Activated CD8-positive, alpha-beta T cell treated with anti-CD3 and anti-CD28 coated beads, Interleukin-2, amount 10 ng/mL, durations not matched to agents 7 days and 5 days (primary cell): ENCODE measurements around the gene PECR. TPM values are rescaled to one million over a fixed set of nuclear protein-coding genes. Genes with fewer than 3 reads are reported as not detected.

Experiments
- ATAC-seq: fragments of 150-1000 bp; cut with Tn5 transposase; one replicate; pipeline ENCODE4 v1.10.0; 2021; ENCODE audit warnings: moderate library complexity
- CTCF ChIA-PET: fragments of 350-600 bp; sonication (Branson Sonifier 250); formaldehyde crosslinking; loops from one replicate; lab custom pipeline; 2021; ENCODE audit warnings: antibody characterized with exemption; lab: Charles Lee
- POLR2A ChIA-PET: fragments of 350-600 bp; sonication (Branson Sonifier 250); formaldehyde crosslinking; loops from one replicate; lab custom pipeline; 2021; ENCODE audit warnings: antibody characterized with exemption; lab: Charles Lee
- DNase-seq: peaks from one replicate; pipeline ENCODE4 v3.0.0-alpha.2; 2020
- H3K27ac Mint-ChIP-seq: one replicate; pipeline ENCODE4 v1.8.0; 2021; ENCODE audit warnings: mild to moderate bottlenecking, mixed read lengths
- H3K27me3 Mint-ChIP-seq: one replicate; pipeline ENCODE4 v1.8.0; 2021; ENCODE audit warnings: low read depth, mixed read lengths
- H3K36me3 Mint-ChIP-seq: one replicate; pipeline ENCODE4 v1.8.0; 2021; ENCODE audit warnings: low read depth, mixed read lengths
- H3K4me1 Mint-ChIP-seq: one replicate; pipeline ENCODE4 v1.8.0; 2021; ENCODE audit warnings: low read depth, mixed read lengths
- H3K4me3 Mint-ChIP-seq: one replicate; pipeline ENCODE4 v1.8.0; 2021; ENCODE audit warnings: mild to moderate bottlenecking, mixed read lengths
- H3K9me3 Mint-ChIP-seq: one replicate; pipeline ENCODE4 v1.8.0; 2022; ENCODE audit warnings: mixed read lengths; ENCODE audit not compliant: insufficient read depth
- total RNA-seq, 2 experiments: library from RNA; stranded (reverse); gene quantifications; one replicate each; pipeline ENCODE4 v1.2.3, GENCODE V29; 2021

Gene PECR
- total RNA-seq, 2 experiments from 2014 or later: 29.0 to 30.3 TPM

- CTCF ChIA-PET: interaction anchor here (0.7 to 2.1 kb wide), 3 partner anchors 9 to 45 kb away, joined by 4 read pairs; no protein-coding TSS in a partner anchor
- H3K9me3 Mint-ChIP-seq: no peaks in the 10 kb centered on the region
- H3K27ac Mint-ChIP-seq: no peak overlapping the region
Observed at GRCh38 chr2:216104691-216105090, 23.1 kb upstream of the PECR start.

GRCh38 chr2:216103213-216103612, 21.6 kb upstream of the PECR start:
- Mint-ChIP-seq H3K27ac (no peak overlapping the region), H3K4me1 (peaks cover 6% of the 10 kb centered on the region), H3K9me3 (no peaks in the 10 kb centered on the region), H3K36me3 (no peaks in the 10 kb centered on the region), H3K4me3 (no peak overlapping the region), H3K27me3 (no peaks in the 10 kb centered on the region)
- no peak for DNase-seq
- POLR2A ChIA-PET: no interaction called here
- no peak for ATAC-seq
- CTCF ChIA-PET: interaction anchor here (2.1 kb wide), 1 partner anchor 10 kb away, joined by 4 read pairs; no protein-coding TSS in a partner anchor

More at GRCh38 chr2:216104691-216105090, 23.1 kb upstream of the PECR start:
- peaks cover 6% of the 10 kb centered on the region for H3K36me3 Mint-ChIP-seq
- no peak overlapping the region for H3K4me3 Mint-ChIP-seq
- H3K4me1 Mint-ChIP-seq: peaks cover 14% of the 10 kb centered on the region
- H3K27me3 Mint-ChIP-seq: no peaks in the 10 kb centered on the region
- ATAC-seq (no peak), DNase-seq (no peak)
- POLR2A ChIA-PET: interaction anchor here (1.0 kb wide), 1 partner anchor 10 kb away, joined by 5 read pairs; no protein-coding TSS in a partner anchor

GRCh38 chr2:216101109-216101508, 19.5 kb upstream of the PECR start:
- ChIA-PET CTCF (interaction anchor here (0.7 to 2.4 kb wide), 3 partner anchors 9 to 17 kb away, joined by 5 to 7 read pairs (median 6); no protein-coding TSS in a partner anchor), POLR2A (interaction anchor here (1.0 to 1.1 kb wide), 2 partner anchors 11 to 16 kb away, joined by 3 to 4 read pairs; no protein-coding TSS in a partner anchor)
- H3K9me3 Mint-ChIP-seq: no peaks in the 10 kb centered on the region
- H3K27me3 Mint-ChIP-seq: no peaks in the 10 kb centered on the region
- H3K4me3 Mint-ChIP-seq: no peak overlapping the region
- no peaks in the 10 kb centered on the region for H3K36me3 Mint-ChIP-seq
- no peak overlapping the region for H3K27ac Mint-ChIP-seq
- peaks cover 5% of the 10 kb centered on the region for H3K4me1 Mint-ChIP-seq
- ATAC-seq: no peak
- no peak for DNase-seq

- Mint-ChIP-seq H3K27me3 (no peaks in the 10 kb centered on the region), H3K4me1 (no peaks in the 10 kb centered on the region), H3K36me3 (no peaks in the 10 kb centered on the region), H3K27ac (no peak overlapping the region), H3K4me3 (no peak overlapping the region), H3K9me3 (no peaks in the 10 kb centered on the region)
- DNase-seq (no peak), ATAC-seq (no peak)
- ChIA-PET CTCF (interaction anchor here (1.6 kb wide), 1 partner anchor 9 kb away, joined by 3 read pairs; no protein-coding TSS in a partner anchor), POLR2A (no interaction called here)
Observed at GRCh38 chr2:216098421-216099334, 17.1 kb upstream of the PECR start.

GRCh38 chr2:216094701-216095100, 13.1 kb upstream of the PECR start:
- POLR2A ChIA-PET: no interaction called here
- no peak overlapping the region for H3K4me3 Mint-ChIP-seq
- H3K27me3 Mint-ChIP-seq: no peaks in the 10 kb centered on the region
- H3K27ac Mint-ChIP-seq: no peak overlapping the region
- CTCF ChIA-PET: interaction anchor here (1.6 kb wide), 1 partner anchor 15 kb away, joined by 10 read pairs; the partner anchor contains the start of gene XRCC5
- DNase-seq: no peak
- peaks cover 15% of the 10 kb centered on the region for H3K4me1 Mint-ChIP-seq
- H3K36me3 Mint-ChIP-seq: no peaks in the 10 kb centered on the region
- no peaks in the 10 kb centered on the region for H3K9me3 Mint-ChIP-seq
- ATAC-seq: no peak

- no peaks in the 10 kb centered on the region for H3K27me3 Mint-ChIP-seq
- H3K27ac Mint-ChIP-seq: no peak overlapping the region
- no peaks in the 10 kb centered on the region for H3K36me3 Mint-ChIP-seq
- H3K4me1 Mint-ChIP-seq: peaks cover 16% of the 10 kb centered on the region
- POLR2A ChIA-PET: interaction anchor here (2.5 kb wide), 1 partner anchor 17 kb away, joined by 12 read pairs; the partner anchor contains the start of gene XRCC5
- H3K9me3 Mint-ChIP-seq: no peaks in the 10 kb centered on the region
- ATAC-seq: no peak
- CTCF ChIA-PET: interaction anchor here (1.3 to 1.5 kb wide), 5 partner anchors 8 to 69 kb away, joined by 3 to 4 read pairs (median 4); partner anchors contain the start of gene XRCC5
- DNase-seq: no peak
- no peak overlapping the region for H3K4me3 Mint-ChIP-seq
Observed at GRCh38 chr2:216092646-216093045, 11.0 kb upstream of the PECR start.

GRCh38 chr2:216090369-216090786, 8.8 kb upstream of the PECR start:
- ChIA-PET POLR2A (interaction anchor here (0.6 to 1.0 kb wide), 4 partner anchors 8 to 58 kb away, joined by 3 to 4 read pairs (median 3); no protein-coding TSS in a partner anchor), CTCF (interaction anchor here (1.1 to 2.1 kb wide), 3 partner anchors 12 to 32 kb away, joined by 3 to 6 read pairs (median 4); no protein-coding TSS in a partner anchor)
- Mint-ChIP-seq H3K9me3 (no peaks in the 10 kb centered on the region), H3K27me3 (no peaks in the 10 kb centered on the region), H3K36me3 (no peaks in the 10 kb centered on the region), H3K4me1 (peaks cover 19% of the 10 kb centered on the region), H3K4me3 (no peak overlapping the region), H3K27ac (peak overlapping the region; percentile 64)
- no peak for ATAC-seq
- no peak for DNase-seq

- ChIA-PET CTCF (interaction anchor here (6.6 kb wide), 1 partner anchor 23 kb away, joined by 76 read pairs; the partner anchor contains the start of gene XRCC5), POLR2A (no interaction called here)
- no peaks in the 10 kb centered on the region for H3K9me3 Mint-ChIP-seq
- no peak overlapping the region for H3K27ac Mint-ChIP-seq
- no peak for ATAC-seq
- peaks cover 56% of the 10 kb centered on the region for H3K4me1 Mint-ChIP-seq
- H3K27me3 Mint-ChIP-seq: no peaks in the 10 kb centered on the region
- no peak overlapping the region for H3K4me3 Mint-ChIP-seq
- DNase-seq: no peak
- H3K36me3 Mint-ChIP-seq: peaks cover 2% of the 10 kb centered on the region
Observed at GRCh38 chr2:216086207-216086893, 4.7 kb upstream of the PECR start.

GRCh38 chr2:216084547-216084946, 2.9 kb upstream of the PECR start:
- DNase-seq (peak; percentile 49), ATAC-seq (no peak)
- H3K36me3 Mint-ChIP-seq: peaks cover 4% of the 10 kb centered on the region
- H3K27me3 Mint-ChIP-seq: no peaks in the 10 kb centered on the region
- ChIA-PET POLR2A (interaction anchor here (1.2 to 1.8 kb wide), 4 partner anchors 17 to 30 kb away, joined by 3 to 10 read pairs (median 5); partner anchors contain the start of gene XRCC5), CTCF (interaction anchor here (0.8 to 6.6 kb wide), 10 partner anchors 9 to 69 kb away, joined by 3 to 76 read pairs (median 6); partner anchors contain the start of gene XRCC5)
- peaks cover 48% of the 10 kb centered on the region for H3K4me1 Mint-ChIP-seq
- H3K9me3 Mint-ChIP-seq: no peaks in the 10 kb centered on the region
- H3K4me3 Mint-ChIP-seq: peak overlapping the region; percentile 11
- peak overlapping the region; percentile 84 for H3K27ac Mint-ChIP-seq

GRCh38 chr2:216083464-216084281, 2.1 kb upstream of the PECR start:
- Mint-ChIP-seq H3K4me3 (no peak overlapping the region), H3K9me3 (no peaks in the 10 kb centered on the region), H3K4me1 (peaks cover 50% of the 10 kb centered on the region), H3K27me3 (no peaks in the 10 kb centered on the region), H3K27ac (peak overlapping the region; percentile 84), H3K36me3 (peaks cover 6% of the 10 kb centered on the region)
- CTCF ChIA-PET: interaction anchor here (0.8 to 6.6 kb wide), 11 partner anchors 10 to 70 kb away, joined by 3 to 76 read pairs (median 6); partner anchors contain the start of gene XRCC5
- ATAC-seq (no peak), DNase-seq (no peak)
- POLR2A ChIA-PET: interaction anchor here (1.2 to 1.8 kb wide), 4 partner anchors 25 to 30 kb away, joined by 3 to 10 read pairs (median 5); partner anchors contain the start of gene XRCC5
